ENCODE data around the gene TENM4. TPM values are rescaled to one million over a fixed set of nuclear protein-coding genes. Genes with fewer than 3 reads are reported as not detected.

The TENM4 gene
- total and polyA plus RNA-seq, 2 of the 13 experiments (the other 11 are each of a cell fraction or from before 2014, with no cell fraction given) = not detected

- POLR2A ChIA-PET = no interaction called here
- BruUV-seq (replicated peaks) = no TSS peak
- no peak for FAIRE-seq
- no peak for TF ChIP-seq ZNF746 (CRISPR knock-in tag; IDR thresholded peaks at IDR 0.05)
- TF ChIP-seq ZNF782 (CRISPR knock-in tag; IDR thresholded peaks at IDR 0.05; ENCODE audit: borderline replicate concordance) = no peak
- TF ChIP-seq DR1 (CRISPR knock-in tag; IDR thresholded peaks at IDR 0.05) = no peak
- TF ChIP-seq SP5 (CRISPR knock-in tag; IDR thresholded peaks at IDR 0.05; ENCODE audit: borderline replicate concordance, low read depth) = no peak
- TF ChIP-seq, protein P1, sequence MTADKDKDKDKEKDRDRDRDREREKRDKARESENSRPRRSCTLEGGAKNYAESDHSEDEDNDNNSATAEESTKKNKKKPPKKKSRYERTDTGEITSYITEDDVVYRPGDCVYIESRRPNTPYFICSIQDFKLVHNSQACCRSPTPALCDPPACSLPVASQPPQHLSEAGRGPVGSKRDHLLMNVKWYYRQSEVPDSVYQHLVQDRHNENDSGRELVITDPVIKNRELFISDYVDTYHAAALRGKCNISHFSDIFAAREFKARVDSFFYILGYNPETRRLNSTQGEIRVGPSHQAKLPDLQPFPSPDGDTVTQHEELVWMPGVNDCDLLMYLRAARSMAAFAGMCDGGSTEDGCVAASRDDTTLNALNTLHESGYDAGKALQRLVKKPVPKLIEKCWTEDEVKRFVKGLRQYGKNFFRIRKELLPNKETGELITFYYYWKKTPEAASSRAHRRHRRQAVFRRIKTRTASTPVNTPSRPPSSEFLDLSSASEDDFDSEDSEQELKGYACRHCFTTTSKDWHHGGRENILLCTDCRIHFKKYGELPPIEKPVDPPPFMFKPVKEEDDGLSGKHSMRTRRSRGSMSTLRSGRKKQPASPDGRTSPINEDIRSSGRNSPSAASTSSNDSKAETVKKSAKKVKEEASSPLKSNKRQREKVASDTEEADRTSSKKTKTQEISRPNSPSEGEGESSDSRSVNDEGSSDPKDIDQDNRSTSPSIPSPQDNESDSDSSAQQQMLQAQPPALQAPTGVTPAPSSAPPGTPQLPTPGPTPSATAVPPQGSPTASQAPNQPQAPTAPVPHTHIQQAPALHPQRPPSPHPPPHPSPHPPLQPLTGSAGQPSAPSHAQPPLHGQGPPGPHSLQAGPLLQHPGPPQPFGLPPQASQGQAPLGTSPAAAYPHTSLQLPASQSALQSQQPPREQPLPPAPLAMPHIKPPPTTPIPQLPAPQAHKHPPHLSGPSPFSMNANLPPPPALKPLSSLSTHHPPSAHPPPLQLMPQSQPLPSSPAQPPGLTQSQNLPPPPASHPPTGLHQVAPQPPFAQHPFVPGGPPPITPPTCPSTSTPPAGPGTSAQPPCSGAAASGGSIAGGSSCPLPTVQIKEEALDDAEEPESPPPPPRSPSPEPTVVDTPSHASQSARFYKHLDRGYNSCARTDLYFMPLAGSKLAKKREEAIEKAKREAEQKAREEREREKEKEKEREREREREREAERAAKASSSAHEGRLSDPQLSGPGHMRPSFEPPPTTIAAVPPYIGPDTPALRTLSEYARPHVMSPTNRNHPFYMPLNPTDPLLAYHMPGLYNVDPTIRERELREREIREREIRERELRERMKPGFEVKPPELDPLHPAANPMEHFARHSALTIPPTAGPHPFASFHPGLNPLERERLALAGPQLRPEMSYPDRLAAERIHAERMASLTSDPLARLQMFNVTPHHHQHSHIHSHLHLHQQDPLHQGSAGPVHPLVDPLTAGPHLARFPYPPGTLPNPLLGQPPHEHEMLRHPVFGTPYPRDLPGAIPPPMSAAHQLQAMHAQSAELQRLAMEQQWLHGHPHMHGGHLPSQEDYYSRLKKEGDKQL (CRISPR knock-in tag; IDR thresholded peaks at IDR 0.05; ENCODE audit: low read depth) = no peak
- no peak for TF ChIP-seq ZNF142 (CRISPR knock-in tag; IDR thresholded peaks at IDR 0.05)
- TF ChIP-seq EP300 (IDR thresholded peaks at IDR 0.05; ENCODE audit: low read depth in 2 of 2, low read length in 2 of 2) = no peak
- TF ChIP-seq EP300 (CRISPR knock-in tag; IDR thresholded peaks at IDR 0.05; ENCODE audit: borderline replicate concordance) = no peak
- TF ChIP-seq DMAP1 (CRISPR knock-in tag; IDR thresholded peaks at IDR 0.05) = no peak
- TF ChIP-seq ZNF878 (CRISPR knock-in tag; IDR thresholded peaks at IDR 0.05) = no peak
- TF ChIP-seq ZNF326 (CRISPR knock-in tag; IDR thresholded peaks at IDR 0.05; ENCODE audit: borderline replicate concordance) = no peak
- no peak for TF ChIP-seq NBN (conservative IDR thresholded peaks at IDR 0.05)
- TF ChIP-seq, protein P2, sequence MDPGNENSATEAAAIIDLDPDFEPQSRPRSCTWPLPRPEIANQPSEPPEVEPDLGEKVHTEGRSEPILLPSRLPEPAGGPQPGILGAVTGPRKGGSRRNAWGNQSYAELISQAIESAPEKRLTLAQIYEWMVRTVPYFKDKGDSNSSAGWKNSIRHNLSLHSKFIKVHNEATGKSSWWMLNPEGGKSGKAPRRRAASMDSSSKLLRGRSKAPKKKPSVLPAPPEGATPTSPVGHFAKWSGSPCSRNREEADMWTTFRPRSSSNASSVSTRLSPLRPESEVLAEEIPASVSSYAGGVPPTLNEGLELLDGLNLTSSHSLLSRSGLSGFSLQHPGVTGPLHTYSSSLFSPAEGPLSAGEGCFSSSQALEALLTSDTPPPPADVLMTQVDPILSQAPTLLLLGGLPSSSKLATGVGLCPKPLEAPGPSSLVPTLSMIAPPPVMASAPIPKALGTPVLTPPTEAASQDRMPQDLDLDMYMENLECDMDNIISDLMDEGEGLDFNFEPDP (CRISPR knock-in tag; conservative IDR thresholded peaks at IDR 0.05) = no peak
- TF ChIP-seq STAG1 (CRISPR knock-in tag; IDR thresholded peaks at IDR 0.05) = no peak
Measured at GRCh38 chr11:78920329-78920728, 520.5 kb downstream of the TENM4 start.

More at GRCh38 chr11:78920329-78920728, 520.5 kb downstream of the TENM4 start:
- CTCF ChIA-PET (ENCODE audit: low intra/inter-chr PET ratio, low total read pairs) = no interaction called here
- no peak for DNase-seq (ENCODE audit: low spot score)
- Histone ChIP-seq H3K36me3 (replicated peaks in 1 of 2; ENCODE audit: control insufficient read depth in 1 of 2, insufficient read depth in 2 of 2, low read length in 2 of 2) (no peaks in the 10 kb centered on the region), H4K20me1 (ENCODE audit: insufficient read depth, low read length) (no peaks in the 10 kb centered on the region), H3K27ac (ENCODE audit: extremely low read length, insufficient read depth, low read length) (no peak overlapping the region), H3K4me3 (replicated peaks in 1 of 3; ENCODE audit: insufficient read depth in 1 of 3, low read depth in 2 of 3, low read length in 3 of 3) (no peak overlapping the region), H3K4me1 (ENCODE audit: insufficient read depth, low read length) (no peaks in the 10 kb centered on the region), H3K9me3 (ENCODE audit: low read length) (no peaks in the 10 kb centered on the region), H3K4me2 (ENCODE audit: low read depth, low read length) (no peak overlapping the region), H2AFZ (ENCODE audit: low read length) (no peak overlapping the region), H3K27me3 (ENCODE audit: control insufficient read depth in 1 of 2, insufficient read depth in 2 of 2, low read length in 2 of 2) (peaks cover 1 to 19% of the 10 kb centered on the region in 2 experiments; a peak in 4 of 5 replicates), H3K9ac (ENCODE audit: insufficient read depth, low read depth, low read length) (no peak overlapping the region), H3K79me2 (ENCODE audit: insufficient read depth, low read length) (no peaks in the 10 kb centered on the region)
- in situ Hi-C loops (cut with HindIII; ENCODE audit: extremely low pct_ligation_motif_present, low pct_unique_long_range_greater_than_20kb) (no loop called here), intact Hi-C loops (cut with micrococcal nuclease; ENCODE audit: unreplicated experiment) (no loop called here)
- WGBS (ENCODE audit: low lambda C conversion rate) = under 1% methylated on average over 9 of the region's 9 CpGs
- ATAC-seq = no peak

Measured in HepG2 (cell line).